ENCODE measurements around the gene HDAC5.
"Not testable (repeated sequence)": the region's sequence is repeated elsewhere in the genome, so short reads cannot be mapped to it uniquely, and the experiment has no call there.

The HDAC5 gene

DNA sequence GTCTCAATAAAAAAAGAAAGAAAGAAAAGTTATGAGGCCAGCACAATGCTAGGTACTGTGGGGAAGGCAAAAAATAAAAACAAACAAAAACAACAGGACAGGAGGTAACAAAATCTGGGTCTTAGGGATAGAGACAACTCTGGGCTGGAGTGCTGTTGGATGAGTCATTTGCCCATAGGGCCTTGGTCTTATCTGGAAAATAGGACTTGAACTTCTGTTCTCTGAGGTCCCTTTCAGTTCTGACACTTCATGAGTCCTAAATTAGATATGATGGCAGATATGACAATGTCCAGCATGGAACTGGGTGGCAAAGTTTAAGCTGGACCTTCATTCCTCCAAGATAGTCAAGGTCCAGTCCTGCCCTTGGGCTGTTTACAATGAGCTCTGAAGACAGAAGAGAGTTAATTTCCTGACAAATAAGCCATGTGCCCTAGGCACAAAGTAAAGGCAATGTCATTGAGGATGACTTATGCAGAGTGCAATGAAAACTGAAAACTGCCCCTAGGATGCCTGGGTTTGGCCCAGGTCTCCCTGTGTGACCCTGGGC lies 8.9 kb upstream of the HDAC5 start:
- DNase-seq, result no peak

- not testable (repeated sequence) for DNase-seq
Observed at GRCh38 chr17:44131372-44131771, 7.9 kb upstream of the HDAC5 start.

DNA sequence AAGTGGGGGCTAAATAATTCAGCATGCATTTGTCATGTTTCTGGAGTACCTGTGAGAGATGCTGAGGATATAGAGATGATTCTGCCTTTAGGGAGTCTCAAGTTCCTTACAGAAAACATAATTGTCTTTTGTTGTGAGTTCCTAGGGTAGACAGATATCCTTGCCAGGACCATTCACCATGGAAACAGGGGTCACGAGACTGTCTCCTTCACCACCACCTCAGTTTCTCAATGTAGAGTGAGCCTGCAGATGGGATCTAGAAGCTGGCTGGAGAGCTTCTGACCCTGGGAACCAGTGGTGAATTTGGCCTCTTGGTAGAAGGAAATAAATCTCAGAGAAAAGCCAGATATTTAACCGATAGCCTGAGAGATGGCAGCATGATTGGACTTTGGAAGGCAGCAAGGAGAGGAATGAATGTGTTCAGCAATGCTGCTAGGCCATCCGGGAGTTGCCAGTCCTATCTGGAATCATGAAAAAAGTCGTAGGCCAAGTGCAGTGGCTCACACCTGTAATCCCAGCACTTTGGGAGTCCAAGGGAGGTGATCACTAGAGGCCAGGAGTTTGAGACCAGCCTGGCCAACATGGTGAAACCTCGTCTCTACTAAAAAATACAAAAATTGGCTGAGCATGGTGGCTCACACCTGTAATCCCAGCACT lies 7.4 kb upstream of the HDAC5 start:
- DNase-seq, result no peak

- no peak for DNase-seq
Observed at GRCh38 chr17:44128383-44128782, 4.9 kb upstream of the HDAC5 start.

- DNase-seq, result no peak
Observed at GRCh38 chr17:44124118-44124438, 637 bp upstream of the HDAC5 start.

- no peak for DNase-seq
Observed at GRCh38 chr17:44122816-44123355, 555 bp downstream of the HDAC5 start.

GRCh38 chr17:44121997-44122815 lies 1.2 kb downstream of the HDAC5 start:
- no peak for DNase-seq

DNA sequence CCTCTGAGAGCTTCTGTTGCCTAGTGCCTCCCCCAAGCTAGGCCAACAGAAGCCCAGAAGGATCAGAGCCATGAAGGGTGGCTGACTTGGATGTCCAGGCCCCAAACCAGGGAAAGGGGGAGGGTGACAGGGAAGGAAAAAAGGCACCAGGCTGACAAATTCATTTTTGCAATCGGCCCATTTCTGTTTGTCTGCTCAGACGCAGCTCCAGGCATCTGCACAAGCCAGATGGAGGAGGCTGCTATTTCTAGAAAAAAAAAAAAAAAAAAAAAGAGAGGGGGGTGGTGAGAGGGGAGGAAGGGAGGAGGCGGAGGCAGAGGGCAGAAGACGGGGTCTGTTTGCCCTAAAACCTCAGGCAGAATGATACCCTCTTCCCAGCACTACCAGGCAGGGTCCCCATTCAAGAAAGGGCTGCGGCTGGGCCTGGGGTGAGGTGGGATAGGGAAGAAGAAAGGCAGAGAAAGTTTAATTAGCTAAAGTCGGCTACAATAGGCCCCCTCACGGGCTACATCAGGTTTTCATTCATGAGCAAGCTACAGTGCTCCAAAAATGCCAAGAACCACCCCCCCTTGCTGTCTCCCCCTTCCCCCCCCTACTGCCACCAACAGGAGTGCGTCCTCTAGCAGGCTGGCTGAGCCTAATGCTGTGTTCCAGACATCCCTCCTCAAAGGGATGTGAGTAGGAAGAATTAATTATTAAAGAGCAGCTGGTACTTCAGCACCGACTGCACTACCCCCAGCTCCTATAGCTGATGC lies 2.4 kb downstream of the HDAC5 start:
- no peak for DNase-seq

DNA sequence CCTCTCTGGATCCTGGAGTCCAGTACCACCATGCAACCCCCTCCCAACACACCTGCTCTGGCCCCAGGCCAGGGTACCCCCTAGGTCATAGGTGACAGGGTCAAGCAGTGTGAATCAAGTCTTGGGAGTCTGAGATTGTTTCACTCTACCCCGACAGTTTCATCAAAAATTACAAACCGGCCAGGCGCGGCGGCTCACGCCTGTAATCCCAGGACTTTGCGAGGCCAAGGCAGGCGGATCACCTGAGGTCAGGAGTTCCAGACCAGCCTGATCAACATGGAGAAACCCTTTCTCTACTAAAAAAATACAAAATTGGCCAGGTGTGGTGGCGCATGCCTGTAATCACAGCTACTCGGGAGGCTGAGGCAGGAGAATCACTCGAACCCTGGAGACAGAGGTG lies 3.2 kb downstream of the HDAC5 start:
- not testable (repeated sequence) for DNase-seq

GRCh38 chr17:44119798-44120197 lies 3.6 kb downstream of the HDAC5 start:
- no peak for DNase-seq

DNA sequence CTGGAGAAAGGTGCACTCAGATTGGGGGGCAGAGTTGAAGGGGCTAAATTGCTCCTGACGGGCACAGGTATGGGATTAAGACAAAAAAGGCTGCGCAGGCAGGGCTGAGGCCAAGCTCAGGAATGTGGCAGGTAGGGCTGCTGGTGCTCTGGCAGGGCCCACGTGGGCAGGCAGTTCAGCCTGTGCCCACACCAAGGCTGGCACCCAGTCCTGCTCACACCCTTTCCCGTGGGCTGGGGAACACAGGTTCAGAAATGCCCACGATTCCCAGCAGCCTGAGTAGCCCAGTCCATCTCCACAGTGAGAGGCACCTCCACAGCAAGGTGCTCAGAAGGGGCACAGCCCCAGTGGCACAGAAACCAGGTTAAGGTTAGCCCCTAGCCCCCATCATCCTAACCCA lies 4.4 kb downstream of the HDAC5 start:
- DNase-seq, result no peak

DNA sequence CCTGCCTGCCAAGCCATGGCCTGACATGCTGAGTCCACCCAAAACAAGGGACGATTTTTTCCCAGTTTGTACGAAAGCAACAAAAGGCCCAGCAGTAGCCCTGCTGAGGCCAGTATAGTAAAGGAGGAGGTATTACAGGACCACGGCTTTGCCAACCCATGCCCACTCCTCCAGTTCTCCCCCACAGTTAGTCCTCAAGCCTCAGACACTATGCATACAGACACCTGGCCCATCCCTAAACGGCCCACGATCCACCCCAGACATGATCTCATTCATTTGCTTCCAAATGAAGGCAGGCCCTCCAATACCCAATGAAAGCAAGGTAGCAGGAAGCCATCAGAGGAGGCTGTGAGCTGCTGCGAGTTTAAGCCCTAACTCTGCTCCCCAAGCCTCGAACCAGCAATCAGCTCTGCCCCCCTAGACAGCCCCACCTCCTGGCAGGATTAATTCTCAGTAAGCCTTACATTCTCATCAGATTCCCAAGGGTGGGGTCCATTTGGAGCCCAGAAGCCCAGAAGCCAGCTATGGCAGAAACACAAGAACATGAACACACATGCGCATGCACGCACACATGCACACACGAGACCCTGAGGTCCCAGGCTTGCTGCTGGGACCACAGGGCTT lies 4.9 kb downstream of the HDAC5 start:
- no peak for DNase-seq

GRCh38 chr17:44117351-44117750 lies 6.1 kb downstream of the HDAC5 start:
- no peak for DNase-seq

DNA sequence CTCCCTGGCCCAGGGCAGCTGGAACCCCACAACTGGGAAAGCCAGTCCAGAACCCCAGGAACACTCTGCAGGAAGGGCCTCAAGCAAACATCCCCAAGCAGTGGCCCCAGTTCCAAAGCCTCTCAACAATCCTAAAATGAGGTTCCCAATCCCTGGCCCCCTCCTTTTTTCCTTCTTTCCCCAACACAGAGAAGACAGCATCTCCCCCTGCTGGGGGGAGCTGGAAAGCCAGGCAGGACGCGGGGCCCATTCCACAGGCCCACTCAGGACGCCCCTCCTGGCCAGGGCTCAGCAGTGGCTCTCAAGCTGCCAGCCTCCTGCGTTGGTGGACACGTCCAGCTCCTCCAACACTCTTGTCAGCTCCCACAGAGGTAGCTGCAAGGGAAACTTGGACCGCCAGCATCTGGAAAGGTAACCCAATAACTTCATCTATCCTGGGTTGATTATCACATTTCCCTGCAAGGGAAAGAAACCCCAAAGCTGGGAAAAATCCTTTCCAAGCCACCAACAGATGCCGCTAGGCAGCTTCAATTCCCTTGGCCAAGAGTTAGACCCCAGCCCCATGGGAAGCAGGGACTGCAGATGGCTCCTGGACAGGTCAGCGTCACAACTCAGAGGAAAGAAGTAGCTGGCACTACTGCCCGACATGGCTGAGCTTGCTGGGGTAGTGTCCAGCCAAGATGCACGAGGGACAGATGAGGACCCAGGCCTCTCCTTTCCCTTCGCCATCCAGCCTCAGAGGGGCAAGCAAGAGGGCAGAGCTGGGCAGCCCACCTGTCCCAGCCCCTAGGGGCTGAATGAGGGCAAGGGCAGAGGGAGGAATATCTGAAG lies 7.6 kb downstream of the HDAC5 start:
- no peak for DNase-seq

DNA sequence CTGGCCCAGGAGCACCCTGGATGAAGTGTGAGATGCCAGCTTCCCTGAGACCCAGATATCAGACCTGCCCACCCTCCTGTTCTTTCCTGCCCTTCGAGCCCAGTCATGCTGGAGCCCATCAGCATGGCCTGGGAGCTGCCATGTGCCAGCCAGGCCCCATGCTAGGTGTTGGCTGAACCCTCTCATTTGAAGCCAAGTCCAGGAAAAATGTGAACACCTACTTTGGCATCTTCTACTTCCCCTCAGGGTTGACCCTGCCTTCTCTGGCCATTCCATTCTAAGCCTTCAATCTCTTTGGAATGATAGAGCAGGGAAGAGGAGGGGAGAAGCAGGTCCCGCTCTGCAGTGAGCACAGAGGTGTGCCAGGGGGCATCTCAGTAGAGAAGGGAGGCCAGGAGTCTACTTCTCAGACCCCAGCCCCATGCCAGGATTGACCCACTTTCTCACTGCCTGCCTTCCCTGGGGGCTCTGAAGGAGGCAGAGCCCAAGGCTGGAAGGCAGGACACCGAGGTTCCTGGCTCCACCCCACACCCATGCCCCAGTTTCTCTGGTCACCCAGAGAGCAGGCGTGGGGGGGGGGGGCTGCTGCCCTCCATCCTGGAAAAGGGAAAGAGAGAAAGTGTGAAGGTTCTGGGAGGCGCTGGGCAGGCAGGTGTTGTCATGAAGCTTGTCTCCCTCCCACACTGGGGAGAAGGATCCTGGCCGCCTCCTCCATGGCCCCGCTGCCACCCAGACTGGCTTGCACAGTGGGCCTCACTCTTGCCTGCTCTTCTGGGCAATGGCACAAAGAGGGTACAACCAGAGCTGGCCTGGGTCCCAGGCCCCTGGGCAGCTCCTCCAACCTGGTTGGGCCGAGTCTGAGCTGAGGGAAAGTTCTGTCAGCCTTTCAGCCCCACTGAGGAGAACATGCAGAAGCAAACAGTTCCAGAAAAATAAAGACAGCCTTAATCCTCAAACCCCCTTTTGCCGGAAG lies 9.3 kb downstream of the HDAC5 start:
- no peak for DNase-seq

- DNase-seq, result no peak
Observed at GRCh38 chr17:44113382-44113781, 10.1 kb downstream of the HDAC5 start.

DNA sequence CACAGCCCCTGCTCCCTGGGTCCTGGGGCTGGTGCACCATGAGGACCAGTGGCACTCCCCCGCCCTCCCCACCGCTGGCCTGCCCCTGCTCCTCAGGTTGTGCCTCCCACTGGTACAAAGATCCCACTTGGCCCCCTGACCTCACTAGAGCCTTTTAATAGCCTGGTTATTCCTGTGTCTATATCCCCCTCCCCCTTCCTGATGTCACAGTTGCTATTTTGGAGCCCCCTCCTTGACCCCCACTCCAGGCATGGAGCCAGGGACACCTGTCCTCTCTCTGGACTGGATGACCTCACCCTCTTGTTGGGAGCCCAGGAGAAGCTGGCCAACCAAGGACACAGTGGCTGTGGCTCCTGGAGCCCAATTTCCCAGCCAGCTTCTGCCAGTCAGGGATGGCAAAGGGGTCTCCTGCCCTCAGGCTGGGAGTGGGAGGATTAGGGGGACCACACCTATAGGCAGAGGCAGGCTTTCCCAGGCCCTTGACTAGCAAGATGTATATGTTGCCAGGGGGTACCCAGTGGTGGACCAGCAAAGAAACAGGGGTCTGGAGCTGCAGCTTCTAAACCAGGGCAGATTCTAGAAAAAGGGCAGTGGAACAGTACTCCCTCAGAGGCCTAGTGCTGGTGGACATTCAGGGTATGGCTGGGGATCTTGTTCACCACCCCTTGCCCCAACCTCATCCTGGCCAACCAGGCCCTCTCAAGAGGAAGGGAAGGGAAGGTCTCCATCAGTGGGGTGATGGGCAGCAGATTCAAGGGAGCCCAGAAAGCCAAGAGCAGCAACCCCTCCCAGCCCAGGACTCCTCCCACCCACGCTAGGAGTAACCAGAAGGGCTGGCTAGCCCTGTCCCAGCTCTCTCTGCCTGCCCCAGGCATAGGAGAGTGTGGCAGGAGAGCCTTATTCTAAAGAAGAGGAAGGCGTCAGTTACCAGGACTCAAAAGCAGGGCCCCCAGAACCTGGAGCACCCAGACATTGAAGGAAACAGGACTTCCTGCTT lies 10.9 kb downstream of the HDAC5 start:
- DNase-seq, result no peak

DNA sequence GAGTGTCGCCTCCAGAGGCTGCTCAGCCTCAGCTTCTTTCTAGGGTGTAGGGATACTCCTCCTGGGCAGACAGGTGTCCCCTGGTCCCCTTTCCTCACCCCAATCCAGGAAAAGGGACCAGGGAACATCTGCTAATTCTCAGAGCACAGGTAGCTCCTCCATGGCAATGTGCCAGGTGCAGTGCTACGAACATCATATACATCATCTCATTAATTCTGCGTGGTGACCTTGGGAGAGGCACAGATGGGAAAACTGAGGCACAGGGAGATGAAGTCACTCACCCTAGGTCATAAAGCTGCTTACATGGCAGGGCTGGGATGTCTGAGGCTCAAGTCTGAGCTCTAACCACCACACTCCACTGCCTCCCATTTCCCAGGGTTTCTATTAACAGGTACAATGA lies 11.7 kb downstream of the HDAC5 start:
- no peak for DNase-seq
